Stimulated activated CD4-positive, alpha-beta T cell treated with anti-CD3 and anti-CD28 coated beads, Interleukin-4, amount 100 ng/mL, for 48 hours (primary cell): ENCODE measurements around the gene FZD4.
"Not testable (repeated sequence)": the region's sequence is repeated elsewhere in the genome, so short reads cannot be mapped to it uniquely, and the experiment has no call there.

Source experiments
- DNase-seq, 2 donors: peaks; one replicate each; pipeline ENCODE4 v3.0.0-alpha.2; 2020; ENCODE audit warnings: low read depth in 2 of 2

Gene FZD4

DNA sequence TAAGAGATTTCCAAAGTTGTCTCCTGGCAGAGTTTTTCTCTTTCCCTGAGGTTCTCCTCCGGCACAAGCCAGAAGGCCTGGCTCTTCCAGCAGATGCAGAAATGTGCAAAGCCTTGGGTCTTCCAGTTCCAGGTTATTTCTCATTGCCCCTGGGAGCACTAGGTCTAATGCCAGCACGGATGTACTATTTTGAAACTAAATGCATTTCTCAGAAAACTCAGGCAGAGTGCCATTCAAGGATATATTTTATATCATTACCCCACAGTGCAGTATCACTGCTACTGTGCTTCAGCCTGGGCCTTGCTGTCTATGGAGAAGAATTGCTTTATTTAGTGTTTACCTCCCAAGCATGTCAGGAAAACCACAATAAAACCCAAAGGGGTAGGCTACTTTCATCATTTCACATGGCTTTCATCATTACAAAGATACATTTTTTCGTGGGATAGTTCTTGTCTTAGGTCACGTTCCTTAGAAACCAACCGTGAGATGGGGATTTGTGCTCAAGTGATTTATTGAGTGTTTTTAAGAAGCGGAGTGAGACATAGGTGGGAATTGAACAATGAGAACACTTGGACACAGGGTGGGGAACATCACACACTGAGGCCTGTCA is 22.4 kb upstream of the FZD4 start:
- no peak for DNase-seq

DNA sequence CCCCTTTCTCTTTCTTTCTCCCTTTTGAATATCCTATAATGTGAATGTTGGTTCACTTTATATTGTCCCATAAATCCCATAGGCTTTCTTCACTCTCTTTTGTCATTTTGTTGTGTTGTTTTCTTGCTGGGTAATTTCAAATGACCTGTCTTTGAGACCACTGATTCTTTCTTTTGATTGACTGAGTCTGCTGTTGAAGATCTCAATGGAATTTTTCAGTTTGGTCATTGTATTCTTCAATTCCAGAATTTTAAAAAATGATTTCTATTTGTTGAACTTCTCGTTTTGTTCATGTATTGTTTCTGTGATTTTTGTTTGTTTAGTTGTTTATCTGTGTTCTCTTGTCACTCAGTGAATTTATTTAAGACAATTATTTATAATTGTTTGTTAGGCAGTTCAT is 17.5 kb upstream of the FZD4 start:
- DNase-seq = no peak

DNA sequence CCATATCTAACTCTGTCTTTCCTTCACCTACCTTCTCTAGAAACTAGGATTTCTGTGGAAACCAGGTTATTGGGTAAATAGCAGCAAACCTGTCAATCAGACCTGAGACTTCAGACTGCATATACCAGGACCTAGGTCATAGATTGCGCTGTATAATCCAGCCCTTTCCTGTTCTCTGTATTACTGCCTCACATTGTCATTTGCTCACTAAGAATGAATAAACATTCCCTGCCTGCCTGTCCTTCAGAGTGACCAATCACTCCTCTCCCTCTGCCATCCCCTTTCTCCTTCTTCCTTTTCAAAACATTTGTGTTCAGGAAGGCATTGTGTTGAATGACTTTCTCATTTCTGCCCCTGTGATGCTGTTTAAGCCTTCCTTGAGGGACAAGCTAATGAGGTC is 14.1 kb upstream of the FZD4 start:
- DNase-seq = no peak

DNA sequence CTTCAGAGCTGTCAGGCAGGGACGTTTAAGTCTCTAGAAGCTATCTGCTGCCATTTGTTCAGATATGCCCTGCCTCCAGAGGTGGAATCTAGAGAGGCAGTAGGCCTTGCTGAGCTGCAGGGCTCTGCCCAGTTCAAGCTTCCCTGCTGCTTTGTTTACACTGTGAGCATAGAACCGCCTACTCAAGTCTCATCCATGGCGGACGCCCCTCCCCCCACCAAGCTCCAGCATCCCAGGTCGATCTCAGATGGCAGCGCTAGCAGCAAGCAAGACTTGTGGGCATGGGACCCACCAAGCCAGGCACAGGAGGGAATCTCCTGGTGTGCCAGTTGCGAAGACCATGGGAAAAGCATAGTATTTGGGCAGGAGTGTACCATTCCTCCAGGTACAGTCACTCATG is 12.4 kb upstream of the FZD4 start:
- DNase-seq = not testable (repeated sequence)

DNA sequence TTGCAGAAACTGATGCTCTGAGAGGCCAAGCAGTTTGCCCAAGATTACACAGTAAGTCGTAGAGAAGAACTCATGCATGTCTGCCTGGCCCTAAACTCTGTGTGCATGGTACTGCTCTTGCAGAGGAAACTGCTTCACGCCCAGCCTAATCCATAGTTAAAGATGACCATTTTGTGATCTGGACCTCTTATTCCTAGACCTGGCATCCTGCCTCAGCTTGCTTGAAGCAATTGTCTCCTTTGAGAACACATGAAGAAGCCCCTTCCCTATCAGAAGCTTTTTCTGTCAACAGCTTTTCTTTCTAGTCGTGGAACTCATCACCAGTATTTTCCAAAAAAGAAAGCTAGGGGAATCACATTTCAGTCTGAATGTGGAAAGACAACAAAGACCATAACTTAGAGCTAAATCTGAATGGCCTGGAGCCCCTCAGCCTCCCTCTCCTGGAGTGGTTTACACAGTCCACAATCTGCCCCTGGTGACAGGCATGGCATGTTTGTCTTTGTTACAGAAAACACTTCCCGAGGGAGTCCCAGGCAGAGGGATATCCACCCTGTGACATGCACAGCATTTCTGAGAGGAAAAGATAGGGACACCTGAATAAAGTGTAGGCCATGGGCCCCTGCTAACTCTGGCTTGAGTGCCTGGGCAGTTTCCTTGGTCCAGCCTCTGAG is 2.9 kb upstream of the FZD4 start:
- no peak for DNase-seq

DNA sequence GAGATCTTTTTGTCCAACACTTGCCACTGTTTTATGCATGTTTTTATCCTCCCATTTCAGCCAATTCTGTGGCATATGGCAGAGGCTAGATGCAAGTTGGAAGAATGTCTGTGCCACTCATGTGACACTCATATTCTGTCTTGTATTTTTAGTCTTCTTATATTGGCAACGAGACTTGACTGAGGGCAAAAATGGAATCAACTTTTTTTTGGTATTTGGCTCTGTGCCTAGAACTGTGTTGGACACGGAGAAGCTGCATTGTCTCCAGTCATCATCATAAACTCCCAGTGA is 1.7 kb upstream of the FZD4 start:
- DNase-seq = no peak

DNA sequence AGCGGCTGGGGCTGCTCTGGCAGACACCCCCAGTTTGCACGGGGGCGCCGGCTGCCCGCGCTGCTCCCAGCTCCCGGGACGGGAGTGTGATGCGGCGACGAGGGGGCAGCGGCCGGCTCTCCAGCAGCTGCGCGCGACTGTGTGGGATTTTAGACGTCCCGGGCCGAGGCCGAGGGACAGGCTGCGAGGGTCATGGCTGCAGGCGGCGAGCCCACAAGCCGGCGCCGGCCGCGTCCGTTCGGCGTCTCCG is 159 bp downstream of the FZD4 start:
- no peak for DNase-seq

DNA sequence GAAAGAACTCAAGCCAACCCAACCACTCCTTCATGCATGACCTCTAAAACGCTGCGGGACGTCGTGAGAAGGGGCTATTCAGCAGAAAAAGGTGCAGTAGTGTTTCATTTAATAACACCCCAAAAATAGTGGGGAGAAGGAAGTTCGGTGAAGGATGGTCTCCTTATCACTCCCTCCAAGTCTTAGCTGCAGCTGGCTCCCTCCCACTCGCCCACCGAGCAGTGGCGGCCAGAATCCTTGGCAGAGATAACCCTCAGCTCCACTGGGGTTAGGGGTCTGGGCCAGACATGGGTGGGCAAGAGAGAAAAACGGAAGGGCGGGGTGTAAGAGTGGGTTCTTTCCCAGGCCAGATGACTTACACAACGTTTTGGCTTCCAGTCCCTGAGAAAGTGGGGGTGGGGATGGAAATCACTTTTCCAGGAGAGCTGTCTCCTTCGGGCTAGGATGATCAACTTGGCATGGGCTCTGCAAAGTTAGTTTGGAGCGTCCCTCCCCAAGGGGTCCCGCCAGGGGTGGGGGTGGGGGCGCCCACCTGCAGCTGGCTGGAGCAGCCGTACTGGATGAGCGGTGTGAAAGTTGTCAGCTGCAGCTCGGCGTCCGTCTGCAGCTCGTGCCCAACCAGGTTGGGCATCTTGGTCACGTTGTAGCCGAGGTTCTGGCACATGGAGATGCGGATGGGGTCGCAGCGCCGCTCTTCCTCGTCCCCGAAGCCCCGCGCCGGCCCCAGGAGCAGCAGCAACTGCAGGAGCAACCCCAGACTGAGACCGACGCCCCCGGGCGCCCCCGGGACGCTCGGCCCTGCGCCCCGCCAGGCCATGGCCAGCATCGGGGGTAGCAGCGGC is 705 bp downstream of the FZD4 start:
- no peak for DNase-seq

DNA sequence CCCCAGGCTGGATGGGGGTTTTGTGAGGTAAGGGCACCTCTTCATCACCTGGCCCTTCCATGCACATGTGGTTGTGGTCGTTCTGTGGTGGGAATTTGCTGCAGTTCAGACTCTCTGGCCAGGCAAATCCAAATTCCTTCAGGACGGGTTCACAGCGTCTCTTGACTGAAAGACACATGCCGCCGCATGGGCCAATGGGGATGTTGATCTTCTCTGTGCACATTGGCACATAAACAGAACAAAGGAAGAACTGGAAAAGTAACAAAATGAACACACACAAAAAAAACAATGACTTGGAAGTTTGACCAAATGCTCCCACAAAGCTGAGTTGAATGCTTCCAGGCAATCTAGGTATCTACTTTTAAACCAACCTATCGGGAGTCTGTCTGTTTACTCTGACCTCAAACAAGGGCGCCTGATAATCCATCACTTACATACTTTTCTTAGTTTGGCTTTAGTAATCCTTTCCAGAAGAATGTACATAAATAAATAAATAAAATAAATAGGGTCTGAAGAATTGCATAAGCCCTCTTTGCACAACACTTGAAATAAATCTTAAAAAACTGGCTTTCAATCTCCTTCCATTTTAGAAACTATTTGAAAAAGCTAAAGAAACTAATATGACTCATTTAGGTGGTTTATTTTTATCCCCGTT is 2.8 kb downstream of the FZD4 start:
- no peak for DNase-seq

DNA sequence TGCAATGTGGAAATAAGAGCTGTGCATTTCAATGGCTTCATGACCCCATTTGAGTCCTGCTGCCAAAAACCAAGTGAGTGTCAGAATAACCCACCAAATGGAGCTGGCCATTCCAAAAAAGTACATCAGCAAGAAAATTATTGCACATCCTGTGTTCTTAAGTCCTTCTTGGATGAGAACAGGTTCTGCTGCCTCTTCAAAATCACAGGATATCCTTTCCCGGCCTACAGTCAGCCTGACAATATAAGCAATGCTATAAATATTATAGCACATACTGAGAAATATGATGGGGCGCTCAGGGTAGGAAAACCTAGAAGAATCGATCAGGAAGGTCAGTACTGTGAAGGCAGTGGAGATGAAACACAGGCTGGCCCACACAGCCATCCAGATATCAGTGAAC is 3.5 kb downstream of the FZD4 start:
- no peak for DNase-seq

DNA sequence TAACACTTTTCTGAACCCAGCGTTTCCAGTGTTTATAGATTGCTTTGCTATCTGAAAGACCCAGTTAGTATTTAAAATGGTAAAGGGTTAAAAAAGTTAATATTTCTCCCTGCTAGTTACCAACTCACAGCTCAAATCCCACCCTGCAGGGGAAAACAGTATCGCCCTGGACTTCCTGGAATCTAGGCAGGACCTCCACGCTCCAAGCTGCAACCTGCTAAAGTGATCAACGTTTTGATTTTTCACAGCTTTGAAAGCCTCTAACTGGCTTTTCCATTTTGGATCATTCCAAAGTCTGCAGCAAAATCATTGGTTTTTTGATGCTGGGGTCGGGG is 4.6 kb downstream of the FZD4 start:
- DNase-seq = no peak

DNA sequence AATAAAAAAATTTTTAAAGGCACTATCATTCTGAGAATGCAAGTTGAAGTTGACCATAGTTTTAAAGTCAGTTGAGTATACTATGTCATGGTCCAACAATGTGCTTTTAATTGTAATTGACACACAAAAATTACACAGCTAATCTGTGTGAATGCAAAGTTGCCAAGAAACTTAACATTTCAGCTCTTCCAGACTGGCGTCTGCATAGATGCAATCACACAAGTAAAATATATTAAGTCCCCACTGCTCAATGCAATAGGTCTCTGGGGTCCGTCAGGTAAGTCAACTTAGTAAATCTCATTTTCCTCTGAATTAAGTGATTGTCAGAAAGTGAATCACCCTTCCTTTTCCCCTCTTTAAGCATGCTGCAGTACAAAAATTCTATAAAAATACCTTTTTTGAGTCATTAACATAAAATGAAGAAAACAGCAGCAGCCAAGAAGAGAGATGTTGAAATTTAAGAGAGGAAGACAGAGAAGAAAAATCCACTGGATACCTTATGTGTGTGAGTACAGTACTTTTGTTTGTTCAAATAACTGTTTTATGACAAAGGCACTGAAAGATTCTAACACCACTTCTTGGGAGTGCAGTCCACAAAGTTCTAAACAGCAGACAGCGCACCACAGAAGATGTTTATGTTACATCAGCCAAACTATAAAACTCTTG is 5.1 kb downstream of the FZD4 start:
- no peak for DNase-seq

DNA sequence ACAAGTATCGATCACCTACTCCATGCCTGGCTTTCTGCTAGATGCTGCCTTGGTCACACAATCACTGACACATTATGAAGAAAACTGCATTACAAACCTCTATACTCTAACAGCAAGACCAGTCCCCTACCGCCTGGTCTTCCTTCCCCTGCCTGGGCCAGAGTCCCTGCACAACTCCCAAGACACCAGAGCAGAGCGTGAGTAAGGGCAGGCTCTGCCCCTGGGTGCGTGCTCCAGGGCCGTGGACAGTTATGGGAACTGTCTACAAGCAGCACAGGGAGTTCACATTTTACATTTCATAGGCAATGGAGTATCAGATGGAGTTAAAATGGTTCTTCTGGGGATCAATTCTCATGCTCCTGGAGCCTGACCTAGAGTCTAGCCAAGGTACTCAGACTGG is 6.5 kb downstream of the FZD4 start:
- no peak for DNase-seq

DNA sequence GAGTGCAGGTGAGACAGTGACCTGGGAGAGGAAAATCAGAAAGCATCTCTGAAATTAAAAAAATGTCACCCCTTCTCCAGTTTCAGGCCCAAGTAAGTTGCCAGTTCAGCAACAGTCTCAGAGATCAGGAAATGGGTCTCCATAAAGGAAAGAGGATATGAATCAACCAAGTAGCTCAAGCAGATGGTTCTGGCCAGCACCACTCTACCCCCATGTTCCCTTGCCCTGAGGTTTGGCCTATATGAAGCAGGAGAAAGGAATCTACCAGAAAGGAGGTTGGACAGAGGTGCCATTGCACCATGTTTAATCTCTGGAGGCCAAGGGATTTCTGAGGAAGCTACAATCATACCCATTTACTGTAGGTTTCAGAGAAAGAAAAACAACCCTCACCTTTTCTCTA is 7.7 kb downstream of the FZD4 start:
- DNase-seq = no peak

DNA sequence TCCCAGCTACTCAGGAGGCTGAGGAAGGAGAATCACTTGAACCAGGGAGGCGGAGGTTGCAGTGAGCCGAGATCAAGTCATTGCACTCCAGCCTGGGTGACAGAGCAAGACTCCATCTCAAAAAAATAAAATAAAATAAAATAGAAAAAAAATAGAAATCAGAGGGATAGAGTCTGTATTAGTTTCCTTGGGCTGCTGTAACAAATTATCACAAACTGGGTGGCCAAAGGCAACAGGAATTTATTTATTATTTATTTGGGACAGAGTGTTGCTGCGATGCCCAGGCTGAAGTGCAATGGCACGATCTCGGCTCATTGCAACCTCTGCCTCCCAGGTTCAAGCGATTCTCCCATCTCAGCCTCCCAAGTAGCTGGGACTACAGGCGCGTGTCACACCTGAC is 11.7 kb downstream of the FZD4 start:
- not testable (repeated sequence) for DNase-seq

DNA sequence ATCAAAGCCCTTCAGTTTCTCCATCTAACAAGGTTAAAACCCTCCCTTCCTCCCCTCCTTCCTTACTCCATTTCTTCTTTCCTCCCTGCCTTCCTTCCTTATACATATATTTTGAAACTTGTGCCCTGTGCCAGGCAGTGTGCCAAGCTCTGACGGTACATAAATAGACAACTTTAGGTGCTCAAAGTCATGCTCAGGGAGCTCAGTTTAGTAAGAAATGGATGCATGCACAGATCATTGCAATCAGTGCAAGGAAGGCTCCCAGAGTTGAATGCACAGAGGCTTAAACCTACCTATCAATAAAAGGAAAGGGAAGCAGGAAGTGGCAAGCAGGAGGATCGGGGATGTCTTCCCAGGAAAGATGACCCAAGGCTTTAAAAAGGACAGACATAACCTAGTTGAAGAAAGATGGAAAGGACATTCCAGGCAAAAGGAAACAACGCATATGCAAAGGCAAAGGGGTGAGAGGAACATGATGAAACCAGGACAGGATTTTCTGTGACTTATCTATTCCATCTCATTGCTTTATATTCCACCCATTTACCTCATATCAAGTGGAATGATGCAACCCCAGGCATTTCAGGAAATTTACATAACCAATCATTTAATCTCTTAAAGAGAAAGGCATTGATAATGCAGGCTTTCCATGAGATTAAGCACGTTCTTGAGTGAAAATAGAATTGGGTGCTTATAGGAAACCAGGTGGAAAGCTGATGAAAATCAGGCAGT is 13.2 kb downstream of the FZD4 start:
- no peak for DNase-seq

DNA sequence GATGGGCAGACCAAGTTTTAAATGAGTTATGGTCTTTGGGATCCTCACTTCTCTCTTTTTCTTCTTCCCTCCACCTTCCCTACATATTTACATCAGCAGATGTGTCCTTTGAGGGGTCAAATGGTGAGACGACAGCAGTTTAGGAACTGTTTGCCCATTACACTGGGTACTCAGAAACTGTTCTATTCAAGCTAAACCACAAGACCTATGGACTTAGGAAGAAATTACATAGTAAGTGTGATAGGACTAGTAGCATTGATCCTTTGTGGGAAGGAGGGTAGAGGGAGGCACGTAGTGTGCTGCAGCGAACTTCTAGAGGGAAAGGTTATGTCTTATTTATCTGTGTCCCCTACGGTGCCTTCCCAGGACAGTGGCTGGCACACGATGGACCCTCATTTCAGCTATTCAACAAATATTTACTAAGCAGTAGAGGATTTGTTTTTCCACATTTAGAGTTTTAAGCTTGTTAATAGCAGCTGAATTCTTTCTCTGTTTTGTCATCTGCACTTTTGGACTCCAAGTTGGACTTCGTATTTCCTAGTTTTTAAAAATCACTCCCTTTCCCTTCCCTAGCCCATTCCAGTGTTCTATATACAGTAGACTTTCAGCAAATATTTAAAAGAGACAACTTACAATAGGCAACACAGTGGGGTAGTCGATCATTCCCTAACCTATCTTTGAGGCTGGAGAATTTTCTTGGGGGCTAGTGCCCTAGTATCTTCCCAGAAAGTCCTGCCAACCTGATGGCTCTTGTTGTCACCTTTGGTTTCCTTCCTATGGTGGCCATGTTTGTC is 13.9 kb downstream of the FZD4 start:
- DNase-seq = no peak

DNA sequence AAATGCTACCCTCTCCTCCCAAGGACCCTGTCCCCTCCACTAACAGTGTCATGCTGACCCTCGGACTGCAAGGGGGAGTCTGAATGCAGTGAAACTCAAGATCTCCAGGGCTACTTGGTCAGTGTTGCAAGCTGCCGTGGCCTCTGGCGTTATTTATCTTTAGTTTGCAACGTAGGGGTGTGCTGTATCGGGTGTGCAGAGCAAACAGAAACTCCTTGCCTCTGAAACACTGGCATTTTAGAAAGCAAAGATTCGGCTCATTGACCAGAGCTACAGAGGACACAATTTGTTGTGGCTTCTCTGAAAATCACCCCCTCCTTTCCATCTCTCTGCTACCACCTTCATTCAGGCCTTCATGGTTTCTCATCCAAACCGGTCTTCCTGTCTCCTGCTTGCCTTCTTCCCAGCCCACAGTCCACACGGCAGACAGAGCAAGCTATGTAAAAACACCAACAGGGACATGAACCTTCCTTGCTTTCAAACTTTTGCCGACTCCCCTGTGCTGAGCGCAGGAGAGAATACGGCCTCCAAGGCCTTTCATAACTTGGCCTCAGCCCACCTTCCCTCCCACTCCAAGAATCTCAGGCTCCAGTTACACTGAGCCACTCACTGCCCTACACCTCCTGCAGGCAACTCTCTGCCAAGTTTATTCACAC is 14.9 kb downstream of the FZD4 start:
- no peak for DNase-seq

DNA sequence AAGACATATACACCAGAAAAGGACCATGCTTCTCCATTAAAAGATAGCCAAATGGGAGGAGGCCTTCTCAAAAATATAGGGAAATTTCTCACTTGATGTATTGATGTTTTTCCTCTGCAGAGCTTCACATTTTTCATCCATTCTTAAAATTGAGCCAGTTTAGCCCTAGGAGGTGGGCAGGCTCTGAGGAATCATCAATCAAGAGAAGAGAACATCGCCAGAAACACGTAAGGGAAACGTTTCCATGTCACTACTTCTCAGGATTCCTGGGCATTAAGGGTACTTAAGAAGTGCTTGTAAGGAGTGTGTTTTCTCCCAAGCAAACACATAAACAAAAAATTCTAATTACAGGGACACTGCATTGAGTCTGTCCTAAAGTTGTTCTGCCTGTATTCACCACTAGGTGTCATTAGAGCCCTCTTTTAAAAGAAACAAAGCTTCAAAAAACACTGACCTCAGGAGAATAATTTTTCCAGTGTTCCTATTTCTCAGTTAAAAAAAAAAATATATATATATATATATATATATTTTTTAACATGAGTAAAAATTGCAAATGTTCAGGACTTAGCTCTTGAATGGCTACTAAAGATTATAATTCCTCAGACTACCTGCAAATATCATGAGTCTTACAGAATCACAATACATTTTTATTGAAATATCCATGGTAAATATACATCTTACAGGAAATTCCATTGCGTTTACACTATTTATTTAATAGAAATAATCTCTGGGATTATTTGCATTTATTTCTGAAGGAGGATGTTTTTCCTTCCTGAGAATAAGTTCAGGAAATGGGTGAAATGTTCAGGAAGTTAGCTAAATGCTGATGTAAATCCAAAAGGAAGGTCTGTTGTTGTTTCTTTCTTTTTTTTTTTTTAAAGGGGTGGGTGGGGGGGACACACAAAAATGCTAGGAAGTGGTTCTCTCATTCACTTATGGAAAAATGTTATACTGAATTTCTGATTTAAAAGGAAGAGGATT is 16.0 kb downstream of the FZD4 start:
- no peak for DNase-seq
